ENCODE data around the gene TTF2. TPM values are rescaled to one million over a fixed set of nuclear protein-coding genes. Genes with fewer than 3 reads are reported as not detected.

The TTF2 gene
- total RNA-seq, 2 experiments from 2014 or later, result 35.4 to 36.6 TPM

DNA sequence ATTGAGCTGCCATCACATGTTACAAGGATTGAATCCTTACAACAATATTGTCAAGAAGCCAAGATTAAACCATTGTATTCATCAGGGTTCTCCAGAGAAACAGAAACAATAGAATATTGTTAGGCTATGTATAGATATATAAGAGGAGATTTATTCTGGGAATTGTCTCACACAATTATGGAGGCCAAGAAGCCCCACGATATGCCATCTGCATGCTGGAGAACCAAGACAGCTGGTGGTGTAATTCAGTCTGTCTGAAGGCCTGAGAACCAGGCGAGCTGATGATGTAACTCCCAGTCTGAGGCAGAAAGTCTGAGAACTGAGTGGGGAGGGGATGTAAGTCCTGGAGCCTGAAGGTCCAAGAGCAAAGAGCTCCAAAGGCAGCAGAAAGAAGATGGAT, 14.5 kb upstream of the TTF2 start:
- no peak for DNase-seq
- no peaks in the 10 kb centered on the region for H3K27me3 ChIP-seq (ENCODE audit: control insufficient read depth in 1 of 2, insufficient read depth in 2 of 2, low read length in 2 of 2)
- no peak for ATAC-seq (ENCODE audit: poor library complexity)
- no peak for TF ChIP-seq CTCF (IDR thresholded peaks at IDR 0.05)
- H3K9me3 ChIP-seq (ENCODE audit: control insufficient read depth in 1 of 2, insufficient read depth in 1 of 2, low read length in 2 of 2), result no peaks in the 10 kb centered on the region
- Mint-ChIP-seq H3K9me3 (peaks cover 3% of the 10 kb centered on the region), H3K4me1 (ENCODE audit: low read depth) (peaks cover 45% of the 10 kb centered on the region), H3K4me3 (no peak overlapping the region), H3K36me3 (ENCODE audit: low read depth) (no peaks in the 10 kb centered on the region), H3K27ac (peak overlapping the region; percentile 28), H3K27me3 (no peaks in the 10 kb centered on the region)
- intact Hi-C loops (cut with DNase I, micrococcal nuclease), result no loop called here
- no peaks in the 10 kb centered on the region for H3K36me3 ChIP-seq (ENCODE audit: insufficient read depth, low read length)
- CTCF ChIA-PET, result no interaction called here
- H3K4me1 ChIP-seq (ENCODE audit: insufficient read depth, low read length), result peaks cover 22% of the 10 kb centered on the region
- H3K4me3 ChIP-seq (ENCODE audit: low read length), result no peak overlapping the region
- POLR2A ChIA-PET, result interaction anchor here (1.0 to 1.8 kb wide), 2 partner anchors 15 to 28 kb away, joined by 3 to 8 read pairs; partner anchors contain the start of gene TTF2
- no peak overlapping the region for H3K27ac ChIP-seq (ENCODE audit: low read depth in 1 of 2, low read length in 2 of 2)

DNA sequence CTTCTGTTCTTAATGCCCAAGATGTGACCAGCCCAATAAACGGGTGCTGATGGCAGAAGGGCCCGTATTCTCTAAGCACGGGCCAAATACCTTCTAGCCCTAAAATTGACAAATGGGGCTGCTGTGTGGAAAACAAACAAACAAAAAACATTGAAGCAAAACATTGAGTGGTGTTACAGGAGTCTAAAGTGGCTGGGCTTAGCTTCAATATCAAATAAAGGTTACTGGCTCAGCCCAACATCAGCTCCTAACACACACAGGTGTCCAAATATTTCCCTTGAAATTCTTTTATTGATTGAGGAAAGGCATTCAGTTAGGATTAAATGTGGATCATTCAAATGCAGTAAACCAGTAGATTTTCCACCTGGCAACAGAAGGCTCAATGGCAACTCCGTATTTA, 13.3 kb upstream of the TTF2 start:
- Mint-ChIP-seq H3K27ac (no peak overlapping the region), H3K27me3 (no peaks in the 10 kb centered on the region), H3K9me3 (no peaks in the 10 kb centered on the region), H3K36me3 (ENCODE audit: low read depth) (no peaks in the 10 kb centered on the region), H3K4me1 (ENCODE audit: low read depth) (peaks cover 56% of the 10 kb centered on the region), H3K4me3 (no peak overlapping the region)
- Histone ChIP-seq H3K4me1 (ENCODE audit: insufficient read depth, low read length) (peaks cover 28% of the 10 kb centered on the region), H3K27me3 (ENCODE audit: control insufficient read depth in 1 of 2, insufficient read depth in 2 of 2, low read length in 2 of 2) (no peaks in the 10 kb centered on the region), H3K27ac (ENCODE audit: low read depth in 1 of 2, low read length in 2 of 2) (no peak overlapping the region), H3K4me3 (ENCODE audit: low read length) (no peak overlapping the region), H3K36me3 (ENCODE audit: insufficient read depth, low read length) (no peaks in the 10 kb centered on the region), H3K9me3 (ENCODE audit: control insufficient read depth in 1 of 2, insufficient read depth in 1 of 2, low read length in 2 of 2) (no peaks in the 10 kb centered on the region)
- ChIA-PET POLR2A (interaction anchor here (1.0 to 1.5 kb wide), 2 partner anchors 13 to 30 kb away, joined by 3 to 7 read pairs; partner anchors contain the start of gene TTF2), CTCF (interaction anchor here (1.1 kb wide), 1 partner anchor 20 kb away, joined by 3 read pairs; no protein-coding TSS in a partner anchor)
- no peak for ATAC-seq (ENCODE audit: poor library complexity)
- no peak for DNase-seq
- intact Hi-C loops (cut with DNase I, micrococcal nuclease), result no loop called here
- no peak for TF ChIP-seq CTCF (IDR thresholded peaks at IDR 0.05)

GRCh38 chr1:117047271-117047670, 12.9 kb upstream of the TTF2 start:
- Mint-ChIP-seq H3K4me3 (no peak overlapping the region), H3K36me3 (ENCODE audit: low read depth) (no peaks in the 10 kb centered on the region), H3K4me1 (ENCODE audit: low read depth) (peaks cover 60% of the 10 kb centered on the region), H3K9me3 (no peaks in the 10 kb centered on the region), H3K27ac (peak overlapping the region; percentile 93), H3K27me3 (no peaks in the 10 kb centered on the region)
- Histone ChIP-seq H3K36me3 (ENCODE audit: insufficient read depth, low read length) (no peaks in the 10 kb centered on the region), H3K27me3 (ENCODE audit: control insufficient read depth in 1 of 2, insufficient read depth in 2 of 2, low read length in 2 of 2) (no peaks in the 10 kb centered on the region), H3K9me3 (ENCODE audit: control insufficient read depth in 1 of 2, insufficient read depth in 1 of 2, low read length in 2 of 2) (no peaks in the 10 kb centered on the region), H3K27ac (ENCODE audit: low read depth in 1 of 2, low read length in 2 of 2) (no peak overlapping the region), H3K4me1 (ENCODE audit: insufficient read depth, low read length) (peaks cover 33% of the 10 kb centered on the region), H3K4me3 (ENCODE audit: low read length) (no peak overlapping the region)
- no peak for DNase-seq
- intact Hi-C loops (cut with DNase I, micrococcal nuclease), result no loop called here
- ChIA-PET POLR2A (interaction anchor here (0.8 to 1.5 kb wide), 2 partner anchors 13 to 60 kb away, joined by 3 to 7 read pairs; partner anchors contain the start of gene TTF2), CTCF (no interaction called here)
- TF ChIP-seq CTCF (IDR thresholded peaks at IDR 0.05), result no peak
- ATAC-seq (ENCODE audit: poor library complexity), result no peak

Data from CD4-positive, alpha-beta T cell (primary cell).